ENCODE results near the gene LIMCH1.

GRCh38 chr4:41542526-41543275 is 4.7 kb downstream of the LIMCH1 start:
- TF ChIP-seq, protein P1, sequence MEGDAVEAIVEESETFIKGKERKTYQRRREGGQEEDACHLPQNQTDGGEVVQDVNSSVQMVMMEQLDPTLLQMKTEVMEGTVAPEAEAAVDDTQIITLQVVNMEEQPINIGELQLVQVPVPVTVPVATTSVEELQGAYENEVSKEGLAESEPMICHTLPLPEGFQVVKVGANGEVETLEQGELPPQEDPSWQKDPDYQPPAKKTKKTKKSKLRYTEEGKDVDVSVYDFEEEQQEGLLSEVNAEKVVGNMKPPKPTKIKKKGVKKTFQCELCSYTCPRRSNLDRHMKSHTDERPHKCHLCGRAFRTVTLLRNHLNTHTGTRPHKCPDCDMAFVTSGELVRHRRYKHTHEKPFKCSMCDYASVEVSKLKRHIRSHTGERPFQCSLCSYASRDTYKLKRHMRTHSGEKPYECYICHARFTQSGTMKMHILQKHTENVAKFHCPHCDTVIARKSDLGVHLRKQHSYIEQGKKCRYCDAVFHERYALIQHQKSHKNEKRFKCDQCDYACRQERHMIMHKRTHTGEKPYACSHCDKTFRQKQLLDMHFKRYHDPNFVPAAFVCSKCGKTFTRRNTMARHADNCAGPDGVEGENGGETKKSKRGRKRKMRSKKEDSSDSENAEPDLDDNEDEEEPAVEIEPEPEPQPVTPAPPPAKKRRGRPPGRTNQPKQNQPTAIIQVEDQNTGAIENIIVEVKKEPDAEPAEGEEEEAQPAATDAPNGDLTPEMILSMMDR (IDR thresholded peaks at IDR 0.05; ENCODE audit: poor library complexity): no peak
- TF ChIP-seq EZH2 (IDR thresholded peaks at IDR 0.05; ENCODE audit: borderline replicate concordance): no peak

All from hepatocyte (in vitro differentiated cells).